ENCODE measurements around the gene TMEM62.

GRCh38 chr15:43096411-43096810, 37.0 kb upstream of the TMEM62 start:
- TF ChIP-seq EZH2phosphoT487 (IDR thresholded peaks at IDR 0.05; ENCODE audit: low read depth, severe bottlenecking, unreplicated experiment) (no peak), EZH2 (IDR thresholded peaks at IDR 0.05; ENCODE audit: borderline replicate concordance) (no peak)
- TF ChIP-seq, protein P1, sequence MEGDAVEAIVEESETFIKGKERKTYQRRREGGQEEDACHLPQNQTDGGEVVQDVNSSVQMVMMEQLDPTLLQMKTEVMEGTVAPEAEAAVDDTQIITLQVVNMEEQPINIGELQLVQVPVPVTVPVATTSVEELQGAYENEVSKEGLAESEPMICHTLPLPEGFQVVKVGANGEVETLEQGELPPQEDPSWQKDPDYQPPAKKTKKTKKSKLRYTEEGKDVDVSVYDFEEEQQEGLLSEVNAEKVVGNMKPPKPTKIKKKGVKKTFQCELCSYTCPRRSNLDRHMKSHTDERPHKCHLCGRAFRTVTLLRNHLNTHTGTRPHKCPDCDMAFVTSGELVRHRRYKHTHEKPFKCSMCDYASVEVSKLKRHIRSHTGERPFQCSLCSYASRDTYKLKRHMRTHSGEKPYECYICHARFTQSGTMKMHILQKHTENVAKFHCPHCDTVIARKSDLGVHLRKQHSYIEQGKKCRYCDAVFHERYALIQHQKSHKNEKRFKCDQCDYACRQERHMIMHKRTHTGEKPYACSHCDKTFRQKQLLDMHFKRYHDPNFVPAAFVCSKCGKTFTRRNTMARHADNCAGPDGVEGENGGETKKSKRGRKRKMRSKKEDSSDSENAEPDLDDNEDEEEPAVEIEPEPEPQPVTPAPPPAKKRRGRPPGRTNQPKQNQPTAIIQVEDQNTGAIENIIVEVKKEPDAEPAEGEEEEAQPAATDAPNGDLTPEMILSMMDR (IDR thresholded peaks at IDR 0.05; ENCODE audit: poor library complexity) = no peak

All from hepatocyte (in vitro differentiated cells).